ENCODE measurements around the gene TBCK.
"Not testable (repeated sequence)": the region's sequence is repeated elsewhere in the genome, so short reads cannot be mapped to it uniquely, and the experiment has no call there.

TBCK gene

GRCh38 chr4:106208481-106209460 is 107.2 kb downstream of the TBCK start:
- no peak for DNase-seq

GRCh38 chr4:106201373-106201772 is 114.6 kb downstream of the TBCK start:
- DNase-seq: peak; percentile 29

- no peak for DNase-seq
Observed at GRCh38 chr4:106195435-106195950, 120.5 kb downstream of the TBCK start.

GRCh38 chr4:106194801-106195200 is 121.2 kb downstream of the TBCK start:
- no peak for DNase-seq

- no peak for DNase-seq
Observed at GRCh38 chr4:106192131-106192530, 123.9 kb downstream of the TBCK start.

GRCh38 chr4:106186201-106186600 is 129.8 kb downstream of the TBCK start:
- DNase-seq: no peak

GRCh38 chr4:106183551-106183950 is 132.5 kb downstream of the TBCK start:
- no peak for DNase-seq

- no peak for DNase-seq
Observed at GRCh38 chr4:106172861-106173260, 143.1 kb downstream of the TBCK start.

GRCh38 chr4:106165351-106166010 is 150.5 kb downstream of the TBCK start:
- no peak for DNase-seq

- DNase-seq: no peak
Observed at GRCh38 chr4:106162278-106162677, 153.7 kb downstream of the TBCK start.

- no peak for DNase-seq
Observed at GRCh38 chr4:106160560-106160959, 155.4 kb downstream of the TBCK start.

GRCh38 chr4:106149911-106150310 is 166.1 kb downstream of the TBCK start:
- DNase-seq: no peak

GRCh38 chr4:106149026-106149425 is 167.0 kb downstream of the TBCK start:
- no peak for DNase-seq

GRCh38 chr4:106142616-106143127 is 173.3 kb downstream of the TBCK start:
- no peak for DNase-seq

GRCh38 chr4:106140601-106141000 is 175.4 kb downstream of the TBCK start:
- DNase-seq: no peak

GRCh38 chr4:106136777-106137331 is 179.2 kb downstream of the TBCK start:
- no peak for DNase-seq

- no peak for DNase-seq
Observed at GRCh38 chr4:106132045-106132444, 184.0 kb downstream of the TBCK start.

GRCh38 chr4:106126062-106126461 is 189.9 kb downstream of the TBCK start:
- no peak for DNase-seq

- DNase-seq: peak; percentile 8
Observed at GRCh38 chr4:106119949-106120555, 196.0 kb downstream of the TBCK start.

- no peak for DNase-seq
Observed at GRCh38 chr4:106116025-106116424, 200.0 kb downstream of the TBCK start.

GRCh38 chr4:106114270-106114669 is 201.7 kb downstream of the TBCK start:
- no peak for DNase-seq

GRCh38 chr4:106111778-106112469 is 204.1 kb downstream of the TBCK start:
- DNase-seq: not testable (repeated sequence)

Measured in NCI-H146 (cell line).